Activated CD4-positive, alpha-beta T cell treated with anti-CD3 and anti-CD28 coated beads for 48 hours (primary cell): ENCODE results near the gene C1orf116.

Experiments
- DNase-seq: peaks from one replicate; pipeline ENCODE4 v3.0.0-alpha.2; 2020

The C1orf116 gene

GRCh38 chr1:207034208-207034607 is 1.7 kb upstream of the C1orf116 start:
- no peak for DNase-seq

- DNase-seq = no peak
Measured at GRCh38 chr1:207033302-207033701, 746 bp upstream of the C1orf116 start.

- DNase-seq = no peak
Measured at GRCh38 chr1:207031632-207032264, 808 bp downstream of the C1orf116 start.

- no peak for DNase-seq
Measured at GRCh38 chr1:207031016-207031415, 1.5 kb downstream of the C1orf116 start.

GRCh38 chr1:207030522-207031009 is 2.0 kb downstream of the C1orf116 start:
- no peak for DNase-seq

- no peak for DNase-seq
Measured at GRCh38 chr1:207029701-207030521, 2.6 kb downstream of the C1orf116 start.

GRCh38 chr1:207028884-207029650 is 3.5 kb downstream of the C1orf116 start:
- no peak for DNase-seq

GRCh38 chr1:207027921-207028320 is 4.6 kb downstream of the C1orf116 start:
- no peak for DNase-seq

GRCh38 chr1:207027206-207027777 is 5.3 kb downstream of the C1orf116 start:
- DNase-seq = no peak

GRCh38 chr1:207026104-207026534 is 6.4 kb downstream of the C1orf116 start:
- DNase-seq = no peak

- no peak for DNase-seq
Measured at GRCh38 chr1:207025146-207025880, 7.2 kb downstream of the C1orf116 start.

GRCh38 chr1:207024202-207025145 is 8.1 kb downstream of the C1orf116 start:
- peak; percentile 27 for DNase-seq

GRCh38 chr1:207022996-207023679 is 9.4 kb downstream of the C1orf116 start:
- DNase-seq = no peak

GRCh38 chr1:207021876-207022596 is 10.5 kb downstream of the C1orf116 start:
- no peak for DNase-seq

- DNase-seq = no peak
Measured at GRCh38 chr1:207021139-207021861, 11.3 kb downstream of the C1orf116 start.

GRCh38 chr1:207020709-207021107 is 11.8 kb downstream of the C1orf116 start:
- no peak for DNase-seq

- no peak for DNase-seq
Measured at GRCh38 chr1:207020065-207020708, 12.4 kb downstream of the C1orf116 start.

GRCh38 chr1:207019661-207020060 is 12.9 kb downstream of the C1orf116 start:
- DNase-seq = no peak

- DNase-seq = no peak
Measured at GRCh38 chr1:207019161-207019560, 13.4 kb downstream of the C1orf116 start.
